Stimulated activated CD8-positive, alpha-beta memory T cell treated with anti-CD3 and anti-CD28 coated beads, Interleukin-7, amount 100 ng/mL, for 1 hour (primary cell): ENCODE results near the gene SGMS1.

ENCODE experiments used
- DNase-seq, 2 donors: peaks; one replicate each; pipeline ENCODE4 v3.0.0-alpha.2; 2020; ENCODE audit warnings: low read depth in 2 of 2

SGMS1 gene

GRCh38 chr10:50343702-50344331 is 279.9 kb downstream of the SGMS1 start:
- DNase-seq, result no peak

GRCh38 chr10:50341987-50342386 is 281.8 kb downstream of the SGMS1 start:
- no peak for DNase-seq

- no peak for DNase-seq
Measured at GRCh38 chr10:50336140-50336539, 287.6 kb downstream of the SGMS1 start.

GRCh38 chr10:50335397-50335796 is 288.4 kb downstream of the SGMS1 start:
- no peak for DNase-seq

GRCh38 chr10:50334273-50334672 is 289.5 kb downstream of the SGMS1 start:
- DNase-seq, result no peak

GRCh38 chr10:50333872-50334271 is 289.9 kb downstream of the SGMS1 start:
- DNase-seq, result no peak

- no peak for DNase-seq
Measured at GRCh38 chr10:50332108-50332842, 291.5 kb downstream of the SGMS1 start.

GRCh38 chr10:50331486-50331885 is 292.3 kb downstream of the SGMS1 start:
- no peak for DNase-seq

GRCh38 chr10:50326757-50327701 is 296.7 kb downstream of the SGMS1 start:
- no peak for DNase-seq

GRCh38 chr10:50326172-50326555 is 297.6 kb downstream of the SGMS1 start:
- DNase-seq, result no peak

- DNase-seq, result no peak
Measured at GRCh38 chr10:50325449-50326171, 298.1 kb downstream of the SGMS1 start.

GRCh38 chr10:50324680-50325393 is 298.9 kb downstream of the SGMS1 start:
- no peak for DNase-seq

GRCh38 chr10:50324046-50324445 is 299.7 kb downstream of the SGMS1 start:
- DNase-seq, result no peak

GRCh38 chr10:50322077-50322476 is 301.7 kb downstream of the SGMS1 start:
- no peak for DNase-seq

- no peak for DNase-seq
Measured at GRCh38 chr10:50318129-50318528, 305.6 kb downstream of the SGMS1 start.

GRCh38 chr10:50316695-50317648 is 306.8 kb downstream of the SGMS1 start:
- no peak for DNase-seq

GRCh38 chr10:50316174-50316573 is 307.6 kb downstream of the SGMS1 start:
- no peak for DNase-seq

- DNase-seq, result no peak
Measured at GRCh38 chr10:50315424-50315823, 308.3 kb downstream of the SGMS1 start.

- DNase-seq, result no peak
Measured at GRCh38 chr10:50314169-50315071, 309.3 kb downstream of the SGMS1 start.
